HTERT RPE-1 (cell line): Measurements from ENCODE around the gene NXF1.
"Not testable (repeated sequence)": the region's sequence is repeated elsewhere in the genome, so short reads cannot be mapped to it uniquely, and the experiment has no call there.

Experiments used
- in situ Hi-C: fragments of 300-500 bp; cut with MboI; formaldehyde crosslinking; loops from 4 replicates; pipeline ENCODE4 v1.14.3; 2020; ENCODE audit warnings: low sequenced_read_pairs

NXF1 gene

DNA sequence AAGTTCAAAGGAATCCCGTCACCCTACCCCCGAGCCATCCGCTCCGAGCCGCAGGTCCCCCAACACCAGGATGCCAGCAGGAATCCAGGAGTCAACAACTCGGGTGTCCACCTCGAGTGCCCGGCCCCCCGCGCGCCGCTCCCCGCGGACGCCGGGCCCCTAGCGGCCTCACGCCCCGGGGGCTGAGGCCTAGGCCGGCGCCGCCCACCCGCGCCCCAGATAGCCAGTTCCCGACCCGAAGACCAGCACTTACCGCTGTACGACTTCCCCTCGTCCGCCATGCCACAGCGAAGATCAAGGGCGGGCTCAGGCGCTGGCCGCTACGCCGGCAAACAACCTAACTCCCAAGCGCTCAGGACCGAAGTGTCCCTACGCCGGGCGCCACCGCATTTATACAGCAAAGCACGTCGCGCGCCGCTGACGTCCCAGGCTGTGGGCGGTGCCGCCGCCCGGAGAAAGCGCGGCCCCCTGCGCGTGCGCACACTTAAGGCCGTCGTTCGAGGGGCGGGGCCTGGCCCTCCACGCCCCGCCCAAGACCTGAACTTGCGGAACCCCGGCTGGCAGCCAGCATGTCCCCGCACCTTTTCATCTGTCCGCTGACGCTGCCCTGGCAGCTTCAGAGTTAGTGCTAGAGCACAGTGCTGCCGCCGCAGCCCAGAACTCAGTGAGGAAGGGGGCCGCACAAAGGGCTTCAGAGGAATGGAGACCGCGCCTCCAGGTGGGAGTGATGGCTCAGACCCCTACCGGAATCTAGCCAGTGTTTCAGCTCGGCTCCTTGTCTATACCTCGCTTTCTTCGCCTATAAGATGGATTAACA, at the start of gene NXF1:
TSS of gene NXF1 (minus strand) at position 365 of the 817 bp plus-strand sequence. CDS start at position 281, 84 bp downstream.
- in situ Hi-C loops = no loop called here

DNA sequence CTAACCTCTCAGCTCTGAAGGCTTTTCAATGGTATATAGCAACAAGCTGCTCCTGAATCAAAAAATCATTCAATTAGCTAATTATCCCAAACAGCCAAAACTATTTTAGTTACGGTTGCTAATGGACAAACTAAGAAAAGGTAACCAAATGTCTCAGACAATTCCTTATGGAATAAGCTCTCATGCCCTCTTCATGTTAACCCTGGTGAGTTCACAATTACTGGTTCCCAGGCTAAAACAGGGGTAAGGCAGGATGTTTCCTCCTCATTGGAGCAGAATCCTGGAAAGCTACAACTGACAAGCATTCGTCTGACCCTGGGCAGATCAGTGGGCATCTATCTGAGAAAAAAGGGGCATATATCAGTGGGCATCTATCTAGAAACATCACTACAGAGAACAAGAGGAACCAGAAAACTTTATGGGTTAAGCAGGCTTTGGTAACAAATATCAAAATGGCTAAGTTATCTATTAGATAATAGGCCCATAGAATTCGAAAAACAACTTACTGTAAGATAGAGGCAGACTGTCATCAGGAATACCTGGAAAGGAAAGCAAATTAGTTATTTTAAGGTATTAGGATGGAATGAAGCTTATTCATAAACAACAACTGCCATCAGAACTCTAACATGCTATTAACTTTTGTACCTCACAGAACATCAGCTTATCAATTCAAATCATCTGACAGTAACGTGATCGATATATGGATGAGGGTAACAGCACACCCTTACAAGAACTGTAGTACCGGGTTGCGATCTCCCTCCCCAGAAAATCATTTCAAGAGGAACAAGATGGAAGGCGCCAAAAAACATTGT, 49.0 kb upstream of the NXF1 start:
- in situ Hi-C loops = no loop called here

DNA sequence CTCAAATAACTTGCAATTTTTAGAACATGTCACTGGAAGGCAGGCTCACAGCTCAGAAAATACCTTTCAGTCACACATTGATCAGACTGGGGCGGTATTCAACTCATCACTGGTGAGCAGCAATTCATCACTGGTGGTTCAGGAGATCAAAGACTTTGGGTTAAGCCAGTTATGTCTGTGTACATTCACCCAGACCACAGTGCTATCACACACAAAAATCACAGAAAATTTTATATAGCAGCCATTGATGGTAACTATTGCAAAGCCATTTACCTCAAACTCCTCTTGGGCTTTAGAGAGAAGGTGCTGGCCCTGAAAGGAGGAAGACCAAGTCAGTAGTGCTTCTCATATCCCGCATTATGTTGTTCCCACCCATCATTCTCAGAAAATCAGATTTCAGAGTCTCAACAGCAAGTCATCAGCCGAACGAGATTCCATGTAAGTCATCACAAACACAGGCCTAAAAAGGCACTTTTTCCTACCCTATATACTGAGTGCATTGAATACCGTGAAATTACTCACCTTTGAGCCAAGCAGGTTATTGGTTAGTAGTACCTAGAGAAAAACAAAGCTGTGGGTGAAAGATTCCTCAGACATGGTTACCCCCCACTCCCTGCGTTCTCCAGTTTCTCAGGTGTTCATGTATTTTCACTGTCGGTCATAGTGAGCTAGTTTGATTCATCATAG, 48.2 kb upstream of the NXF1 start:
- in situ Hi-C loops = no loop called here

DNA sequence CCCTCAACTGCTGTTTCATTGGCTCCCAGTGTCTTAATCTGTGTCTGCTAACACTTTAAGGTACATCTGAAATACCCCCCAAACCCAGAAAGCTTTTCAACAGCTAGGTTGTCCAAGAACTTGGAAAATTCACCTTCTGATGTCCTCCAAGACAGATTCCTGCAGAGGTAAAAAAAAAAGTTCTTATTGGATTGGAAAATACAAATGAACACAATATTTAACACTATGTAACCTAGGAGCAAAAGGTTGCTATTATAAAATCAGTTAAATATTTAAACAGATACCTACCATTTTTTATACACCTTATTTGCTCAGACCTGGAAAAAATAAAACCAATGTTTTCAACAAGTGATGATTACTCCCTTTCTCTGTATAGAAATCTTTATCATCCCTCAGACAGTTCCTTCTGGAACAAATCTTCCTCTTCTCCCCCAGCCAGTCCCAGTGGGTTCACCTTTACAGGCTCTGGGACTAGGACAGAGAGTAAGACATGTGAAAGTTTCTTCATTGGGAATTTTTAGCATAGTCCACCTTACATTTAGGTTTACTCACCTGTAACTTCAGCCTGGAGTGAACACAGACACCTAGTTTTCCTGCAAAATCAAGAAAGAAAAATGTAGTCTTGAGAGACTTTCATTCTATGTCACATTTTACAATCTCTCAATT, 47.4 kb upstream of the NXF1 start:
- in situ Hi-C loops = no loop called here

DNA sequence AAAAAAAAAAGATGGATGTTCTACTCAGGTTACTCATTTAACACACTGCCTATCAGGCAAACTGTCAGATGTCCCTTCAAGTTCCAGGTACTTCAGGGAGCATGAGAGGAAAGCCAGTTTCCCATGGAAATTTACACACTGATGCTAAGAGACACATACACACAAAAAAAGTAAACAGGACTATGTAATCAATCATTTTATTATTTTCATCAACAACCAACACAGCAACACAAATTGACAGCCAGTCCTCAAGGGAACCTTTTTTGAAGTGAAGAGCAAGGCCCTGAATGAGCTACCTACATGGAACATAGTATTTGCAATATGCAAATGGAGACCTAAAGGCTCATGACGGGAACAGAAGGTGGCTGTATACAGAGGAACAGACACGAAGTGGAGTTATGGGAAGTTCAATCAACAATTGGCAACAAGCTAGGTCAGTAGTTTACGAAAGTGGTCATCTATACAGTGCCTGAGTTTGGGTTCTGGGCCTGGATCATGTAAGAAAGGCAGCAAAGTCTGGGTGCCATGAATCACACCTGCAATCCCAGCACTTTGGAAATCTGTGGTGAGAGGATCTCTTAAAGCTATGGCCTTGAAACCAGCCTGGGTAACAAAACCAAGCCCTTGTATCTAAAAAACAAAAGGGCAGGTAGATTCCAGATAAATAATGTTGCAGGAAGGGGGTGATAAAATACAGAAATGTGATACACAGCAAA, 46.7 kb upstream of the NXF1 start:
- in situ Hi-C loops = no loop called here

DNA sequence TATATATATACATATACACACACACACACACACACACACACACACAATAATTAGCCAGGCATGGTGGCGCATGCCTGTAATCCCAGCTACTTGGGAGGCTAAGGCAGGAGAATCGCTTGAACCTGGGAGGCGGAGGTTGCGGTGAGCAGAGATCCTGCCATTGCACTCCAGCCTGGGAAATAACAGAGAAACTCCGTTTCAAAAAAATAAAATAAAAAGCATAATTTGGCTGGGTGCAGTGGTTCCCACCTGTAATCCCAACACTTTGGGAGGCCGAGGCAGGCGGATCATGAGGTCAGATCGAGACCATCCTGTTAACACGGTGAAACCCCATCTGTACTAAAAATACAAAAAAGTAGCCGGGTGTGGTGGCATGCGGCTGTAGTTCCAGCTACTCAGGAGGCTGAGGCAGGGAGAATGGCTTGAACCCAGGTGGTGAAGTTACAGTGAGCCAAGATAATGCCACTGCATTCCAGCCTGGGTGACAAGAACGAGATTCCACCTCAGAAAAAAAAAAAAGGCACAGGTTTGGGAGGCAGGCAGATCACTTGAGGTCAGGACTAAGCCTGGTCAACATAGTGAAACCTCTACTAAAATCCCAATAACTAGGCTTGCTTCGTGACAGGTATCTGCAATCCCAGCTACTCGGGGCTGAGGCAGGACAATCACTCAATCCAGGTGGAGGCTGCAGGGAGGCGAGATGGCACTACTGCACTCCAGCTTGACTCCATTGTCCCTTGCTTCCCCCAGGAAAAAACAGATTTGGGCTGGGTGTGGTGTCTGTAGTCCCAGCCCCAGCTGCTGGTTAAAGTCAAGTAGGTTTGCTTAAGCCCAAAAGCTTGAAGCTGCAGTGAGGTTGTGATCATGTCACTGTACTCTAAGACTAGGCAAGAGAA, 45.9 kb upstream of the NXF1 start:
- in situ Hi-C loops = no loop called here

DNA sequence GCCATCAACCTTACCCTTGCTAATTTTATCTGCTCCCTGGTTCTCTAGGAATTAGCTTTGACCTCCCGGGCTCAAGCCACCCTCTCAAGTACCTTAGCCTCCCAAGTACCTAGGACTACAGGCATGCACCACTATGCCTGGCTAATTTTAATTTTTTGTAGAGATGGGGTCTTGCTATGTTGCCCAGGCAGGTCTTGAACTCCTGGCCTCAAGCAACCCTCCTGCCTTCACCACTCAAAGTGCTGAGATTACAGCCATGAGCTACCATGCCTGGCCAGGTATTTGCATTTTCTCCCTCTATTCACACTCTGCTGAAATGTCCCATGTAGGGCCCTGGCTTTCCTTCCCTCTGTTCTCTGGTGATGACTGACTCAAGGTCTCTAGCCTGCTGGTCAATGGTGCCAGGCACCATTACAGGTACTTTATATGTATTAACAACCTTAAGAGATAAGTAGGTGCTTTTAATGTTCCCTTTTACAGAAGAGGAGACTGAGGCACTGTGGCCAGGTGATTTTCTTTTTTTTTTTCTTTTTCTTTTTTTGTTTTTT, 42.6 kb upstream of the NXF1 start:
- in situ Hi-C loops = no loop called here

DNA sequence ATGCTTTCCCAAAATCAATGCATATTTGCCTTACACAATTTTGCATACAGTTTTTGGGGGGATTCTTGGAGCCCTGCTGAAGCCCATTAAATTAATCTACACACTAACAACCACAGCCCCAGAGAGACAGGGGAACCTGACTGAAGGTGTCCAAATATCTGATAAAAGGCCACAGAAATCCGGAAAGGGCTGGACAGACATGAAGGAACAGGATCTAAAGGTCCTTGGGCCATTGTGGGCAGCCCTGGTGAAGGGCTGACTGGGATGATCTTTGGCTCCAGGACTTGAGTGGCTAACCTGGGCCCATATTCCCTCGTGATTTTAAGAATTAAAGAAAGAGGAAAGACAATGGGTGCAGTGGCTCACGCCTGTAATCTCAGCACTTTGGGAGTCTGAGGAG, 40.9 kb upstream of the NXF1 start:
- in situ Hi-C loops = no loop called here

DNA sequence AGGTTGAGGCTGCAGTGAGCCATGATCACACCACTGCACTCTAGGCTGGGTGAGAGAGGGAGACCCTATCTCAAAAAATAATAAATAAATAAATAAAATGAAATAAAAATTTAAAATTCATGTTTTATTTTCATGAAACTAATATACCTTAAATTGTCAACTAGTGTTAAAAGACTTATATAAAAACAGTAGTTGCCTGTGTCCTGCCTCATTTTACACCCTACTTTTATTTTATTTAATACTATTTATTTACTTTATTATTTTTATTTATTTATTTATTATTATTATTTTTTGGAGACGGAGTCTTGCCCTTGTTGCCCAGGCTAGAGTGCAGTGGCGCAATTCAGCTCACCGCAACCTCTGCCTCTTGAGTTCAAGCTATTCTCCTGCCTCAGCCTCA, 38.9 kb upstream of the NXF1 start:
- in situ Hi-C loops = no loop called here

DNA sequence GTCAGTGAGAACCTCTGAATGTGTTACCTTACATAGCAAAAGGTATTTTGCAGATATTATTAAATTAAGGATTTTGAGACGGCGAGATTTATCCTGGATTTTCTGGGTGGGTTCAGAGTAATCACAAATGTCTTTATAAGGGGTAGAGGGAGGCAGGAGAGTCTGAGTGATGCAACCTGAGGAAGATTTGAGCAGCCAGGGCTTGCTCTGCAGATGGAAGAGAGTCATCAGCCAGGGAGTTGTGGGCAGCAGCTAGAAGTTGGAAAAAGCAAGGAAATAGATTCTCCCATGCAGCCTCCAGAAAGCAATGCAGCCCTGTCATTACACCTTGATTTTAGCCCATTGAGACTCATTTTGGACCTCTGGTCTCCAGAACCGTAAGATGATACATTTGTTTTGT, 38.2 kb upstream of the NXF1 start:
- in situ Hi-C loops = no loop called here

DNA sequence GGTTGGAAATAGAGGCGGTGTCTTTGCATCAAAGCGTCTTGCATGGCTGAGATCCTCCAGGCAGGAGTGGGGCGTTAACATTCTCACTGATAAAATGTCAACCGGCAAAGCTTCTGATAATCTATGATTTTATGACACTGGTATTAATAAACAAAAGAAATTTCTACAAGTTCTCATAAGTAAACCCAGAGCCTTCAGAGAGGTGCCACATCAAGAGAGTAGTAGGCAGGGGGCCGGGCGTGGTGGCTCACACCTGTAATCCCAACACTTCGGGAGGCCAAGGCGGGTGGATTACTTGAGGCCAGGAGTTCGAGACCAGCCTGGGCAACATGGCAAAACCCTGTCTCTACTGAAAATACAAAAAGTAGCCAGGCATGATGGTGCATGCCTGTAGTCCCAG, 37.7 kb upstream of the NXF1 start:
- in situ Hi-C loops = not testable (repeated sequence)

DNA sequence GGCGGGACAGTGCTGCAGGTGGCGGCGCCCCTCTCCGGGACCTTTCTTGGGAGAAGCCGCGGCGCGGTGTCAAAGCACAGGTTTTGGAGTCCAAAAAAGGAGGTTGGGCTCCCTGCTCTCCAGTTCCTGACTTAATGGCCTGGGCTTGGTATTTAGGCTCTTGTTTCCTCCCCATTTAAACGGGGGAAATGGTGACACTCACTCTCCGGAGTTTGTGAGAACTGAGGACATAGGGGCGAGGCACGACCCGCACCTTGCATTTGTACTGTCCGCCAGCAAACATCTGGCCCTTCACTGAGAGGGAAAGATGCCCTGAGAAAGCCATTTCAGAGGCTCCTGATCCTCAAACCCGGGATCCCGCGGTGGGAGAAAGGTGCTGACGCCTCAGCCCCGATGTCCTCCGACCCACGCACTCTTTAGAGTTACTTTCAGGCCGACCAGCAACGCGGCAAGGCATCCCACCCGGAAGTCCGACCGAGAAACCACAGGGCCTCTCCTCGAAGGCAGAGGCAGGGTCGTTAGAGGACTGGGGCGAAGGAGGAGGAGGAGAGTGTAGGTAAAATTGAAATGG, 37.0 kb upstream of the NXF1 start:
- in situ Hi-C loops = no loop called here

DNA sequence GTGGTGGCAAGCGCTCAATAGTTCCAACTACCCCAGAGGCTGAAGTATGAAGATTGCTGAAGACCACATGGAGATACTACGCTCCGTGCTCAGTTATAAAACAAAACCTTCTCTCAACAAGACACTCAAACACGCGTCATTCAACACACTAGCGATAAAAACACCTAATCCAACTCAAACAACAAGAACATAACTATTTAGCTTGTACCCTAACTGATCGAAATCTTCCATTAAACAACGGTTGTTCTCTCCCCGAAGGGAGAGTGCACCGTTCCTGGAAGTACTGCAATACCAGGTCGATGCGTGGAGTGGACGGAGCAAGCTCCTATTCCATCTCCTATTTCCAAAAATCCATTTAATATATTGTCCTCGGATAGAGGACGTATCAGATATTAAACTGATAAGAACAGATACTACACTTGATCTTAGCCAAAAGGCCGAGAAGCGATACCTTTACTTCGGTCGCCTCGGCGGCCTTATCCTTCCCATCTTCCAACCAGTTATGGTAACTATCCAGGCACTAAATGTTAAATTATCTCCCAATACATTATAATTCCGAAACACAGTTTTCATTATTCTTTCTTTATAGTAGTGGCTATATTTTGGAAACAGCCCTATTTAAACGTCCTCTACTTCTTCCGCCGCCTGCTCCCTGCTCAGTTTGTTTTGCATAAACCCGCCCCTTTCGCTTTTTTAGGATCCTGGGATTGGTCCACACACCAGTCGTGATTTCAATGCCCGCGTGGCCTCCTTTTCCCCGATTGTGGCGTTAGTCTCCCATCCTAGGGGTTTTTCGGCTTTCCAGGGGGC, 36.3 kb upstream of the NXF1 start:
- in situ Hi-C loops = no loop called here

DNA sequence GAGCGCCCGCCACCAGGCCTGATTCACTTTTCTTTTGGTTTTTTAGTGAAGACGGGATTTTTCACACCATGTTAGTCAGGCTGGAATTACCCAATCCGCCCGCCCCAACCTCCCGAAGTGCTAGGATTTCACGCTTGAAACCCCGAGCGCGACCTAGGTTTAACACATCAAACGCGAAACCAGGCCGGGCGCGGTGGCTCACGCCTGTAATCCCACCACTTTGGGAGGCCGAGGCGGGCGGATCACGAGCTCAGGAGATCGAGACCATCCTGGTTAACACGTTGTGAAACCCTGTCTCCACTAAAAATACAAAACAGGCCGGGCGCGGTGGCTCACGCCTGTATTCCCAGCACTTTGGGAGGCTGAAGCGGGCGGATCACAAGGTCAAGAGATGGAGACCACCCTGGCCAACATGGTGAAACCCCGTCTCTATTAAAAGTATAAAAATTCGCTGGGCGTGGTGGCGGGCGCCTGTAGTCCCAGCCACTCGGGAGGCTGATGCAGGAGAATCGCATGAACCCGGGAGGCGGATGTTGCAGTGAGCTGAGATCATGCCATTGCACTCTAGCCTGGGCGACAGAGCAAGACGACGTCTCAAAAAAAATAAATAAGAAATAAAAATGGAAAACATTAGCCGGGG, 35.6 kb upstream of the NXF1 start:
- in situ Hi-C loops = not testable (repeated sequence)

DNA sequence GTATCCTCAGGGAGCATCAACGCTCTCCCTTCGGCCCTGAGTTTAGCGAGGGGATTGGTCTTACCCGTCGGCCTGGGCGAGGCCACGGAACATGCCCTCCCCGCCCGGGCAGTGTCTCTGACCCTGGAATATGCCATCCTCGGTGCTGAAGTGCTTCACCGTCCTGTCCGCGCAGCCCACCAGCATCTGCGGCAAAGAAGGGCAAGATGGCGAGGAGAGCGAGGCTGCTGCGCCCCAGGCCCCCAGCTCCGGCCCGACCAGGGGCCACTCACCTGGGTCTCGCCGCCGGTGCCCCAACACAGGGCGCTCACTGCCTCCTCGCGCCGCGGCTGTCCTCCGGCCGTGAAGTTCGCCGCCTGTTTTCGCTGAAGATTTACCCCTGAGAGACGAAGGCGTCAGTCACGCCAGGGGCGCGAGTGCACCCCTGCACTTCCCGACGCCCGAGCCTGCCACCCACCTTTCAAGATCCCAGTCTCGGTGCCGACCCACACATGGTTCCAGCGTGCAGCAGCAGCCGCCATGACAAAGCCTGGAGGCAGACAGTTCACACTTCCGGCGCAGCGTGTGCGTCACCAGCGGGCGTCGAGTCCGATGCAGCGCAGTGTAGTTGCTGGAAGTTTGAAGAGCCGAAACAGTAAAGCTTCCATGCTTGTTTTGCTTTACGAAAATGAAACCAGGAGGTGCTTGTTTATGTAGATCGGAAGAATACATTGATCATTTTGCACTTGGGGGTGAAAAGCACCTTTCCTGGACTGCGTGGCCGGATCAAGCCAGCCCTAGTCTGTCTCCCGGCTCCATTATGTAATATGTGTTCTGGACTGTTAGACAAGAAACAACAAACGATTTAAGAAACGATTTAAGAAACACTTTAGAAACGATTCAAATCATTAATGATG, 34.1 kb upstream of the NXF1 start, which contains the start of gene WDR74:
TSS of gene WDR74 (minus strand) at position 541 of the 896 bp plus-strand sequence. CDS start at position 521, 20 bp downstream.
- in situ Hi-C loops = no loop called here

DNA sequence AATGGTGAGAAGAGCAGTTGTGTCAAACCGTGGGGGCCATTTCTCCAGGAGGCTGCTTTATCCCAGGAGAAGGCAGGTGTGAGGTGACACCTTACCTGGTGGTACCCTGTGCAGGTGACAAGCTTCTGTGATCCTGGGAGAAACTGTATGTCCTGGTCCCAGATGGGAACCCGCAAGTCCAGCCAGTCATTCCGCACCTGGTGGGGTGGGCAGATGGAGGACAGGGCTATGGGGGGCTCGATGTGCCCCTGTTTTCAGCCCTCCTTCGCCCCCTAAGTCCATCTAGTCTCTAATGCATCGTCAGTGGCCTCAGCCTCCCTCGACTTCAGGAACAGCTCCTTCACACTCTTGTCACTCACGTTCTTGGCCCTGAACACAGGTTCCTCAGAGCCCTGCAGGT, 30.1 kb upstream of the NXF1 start:
- in situ Hi-C loops = no loop called here
